Tibial nerve (tissue), 4 donors: ENCODE measurements around the gene GGT7. TPM values are rescaled to one million over a fixed set of nuclear protein-coding genes. Genes with fewer than 3 reads are reported as not detected.
"Not testable (repeated sequence)": the region's sequence is repeated elsewhere in the genome, so short reads cannot be mapped to it uniquely, and the experiment has no call there.

Experiments
- DNase-seq, 2 donors: peaks; one replicate each; pipeline ENCODE4 v3.0.0-alpha.2; 2019; ENCODE audit warnings: low spot score in 2 of 2
- H3K27ac ChIP-seq, 4 donors: fragments of 200-600 bp; sonication (generic) in 3 of 4; one replicate each; pipeline ENCODE4 v1.5.1; 2017 to 2019; ENCODE audit warnings: mild to moderate bottlenecking in 1 of 4
- H3K27me3 ChIP-seq, 2 donors: fragments of 200-600 bp; sonication (generic) in 1 of 2; one replicate each; pipeline versions ENCODE4 v1.5.1 to v1.6.0; 2017 to 2019
- H3K36me3 ChIP-seq, 3 donors: fragments of 200-600 bp; sonication (generic); one replicate each; pipeline ENCODE4 v1.5.1; 2018 to 2019
- H3K4me1 ChIP-seq, 4 donors: fragments of 200-600 bp; sonication (generic) in 3 of 4; one replicate each; pipeline ENCODE4 v1.5.1; 2017 to 2019
- H3K4me3 ChIP-seq, 4 donors: fragments of 200-600 bp; sonication (generic) in 3 of 4; one replicate each; pipeline ENCODE4 v1.5.1; 2017 to 2019; ENCODE audit warnings: mild to moderate bottlenecking in 1 of 4, moderate library complexity in 1 of 4
- H3K9me3 ChIP-seq, 4 donors: fragments of 200-600 bp; sonication (generic) in 3 of 4; one replicate each; pipeline ENCODE4 v1.5.1; 2017 to 2019
- EP300 ChIP-seq, 2 donors: sonication (generic); formaldehyde crosslinking; IDR thresholded peaks; one replicate each; pipeline ENCODE4 v1.6.1; 2017; ENCODE audit warnings: antibody characterized with exemption in 2 of 2, mild to moderate bottlenecking in 1 of 2
- POLR2A ChIP-seq, 2 donors: fragments of 450-650 bp; IDR thresholded peaks; one replicate each; pipeline ENCODE4 v1.6.1; 2017; ENCODE audit warnings: antibody characterized with exemption in 2 of 2, mild to moderate bottlenecking in 2 of 2, moderate library complexity in 2 of 2
- WGBS, 2 donors: methylation state at CpG; one replicate each; pipeline ENCODE4 v1.1.5; 2018; 5-methylcytosine and 5-hydroxymethylcytosine counted together
- total RNA-seq, 4 donors: library from RNA; depleted of rRNA; stranded (reverse); fragments of >200 nt; gene quantifications; one replicate each; pipeline ENCODE4 v1.1.0, GENCODE V29; 2016
- TF ChIP-seq, protein P1 (sequence below), 5 experiments: fragments of 200-600 bp in 3 of 5; fragments of 450-650 bp in 2 of 5; sonication (generic) in 3 of 5; IDR thresholded peaks; one replicate each; pipeline ENCODE4 v1.5.1; 2016 to 2019; ENCODE audit warnings: antibody characterized with exemption in 5 of 5, mild to moderate bottlenecking in 3 of 5, moderate library complexity in 2 of 5

Gene GGT7
- total RNA-seq, 4 donors from 2014 or later: 19.6 to 41.7 (median 28.4) TPM

DNA sequence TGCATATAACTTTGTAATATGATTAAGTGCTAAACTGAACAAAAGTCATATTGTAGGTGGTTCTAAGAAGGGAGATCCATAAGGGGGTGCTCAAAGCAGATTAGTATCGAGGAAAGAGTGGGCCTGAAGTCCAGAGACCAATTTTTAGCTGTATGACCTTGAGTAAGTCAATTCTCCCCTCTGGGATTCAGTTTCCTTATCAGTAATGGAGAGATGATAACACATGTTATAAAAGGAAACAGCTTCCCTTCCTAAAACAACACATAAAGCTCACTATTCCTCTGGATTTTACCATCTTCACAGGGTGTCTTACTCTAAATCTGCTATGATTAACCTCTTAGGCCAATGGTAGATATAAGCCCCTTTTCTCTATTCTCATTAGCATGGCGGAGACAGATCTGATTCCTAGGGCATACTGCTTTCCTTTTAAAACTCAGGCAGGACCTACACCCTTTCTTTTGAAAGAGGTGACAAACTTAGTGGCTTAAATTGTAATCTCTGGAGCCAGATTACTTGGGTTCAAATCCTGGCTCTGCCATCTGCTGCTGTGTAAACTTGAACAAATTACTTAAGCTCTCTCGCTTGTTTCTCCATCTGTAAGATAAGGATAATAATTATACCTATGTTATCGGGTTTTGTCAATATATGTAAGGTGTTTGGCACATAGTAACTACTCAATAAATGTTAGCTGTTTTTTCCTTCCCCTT, 43.2 kb upstream of the GGT7 start:
- H3K27ac ChIP-seq: no peak overlapping the region
- 86 to 89% methylated on average over 4 of the region's 4 CpGs for WGBS, 2 donors
- no peak overlapping the region for H3K4me3 ChIP-seq
- H3K4me1 ChIP-seq: peaks cover 0 to 2% (median 0%) of the 10 kb centered on the region in 4 donors
- DNase-seq: no peak
- TF ChIP-seq, protein P1, sequence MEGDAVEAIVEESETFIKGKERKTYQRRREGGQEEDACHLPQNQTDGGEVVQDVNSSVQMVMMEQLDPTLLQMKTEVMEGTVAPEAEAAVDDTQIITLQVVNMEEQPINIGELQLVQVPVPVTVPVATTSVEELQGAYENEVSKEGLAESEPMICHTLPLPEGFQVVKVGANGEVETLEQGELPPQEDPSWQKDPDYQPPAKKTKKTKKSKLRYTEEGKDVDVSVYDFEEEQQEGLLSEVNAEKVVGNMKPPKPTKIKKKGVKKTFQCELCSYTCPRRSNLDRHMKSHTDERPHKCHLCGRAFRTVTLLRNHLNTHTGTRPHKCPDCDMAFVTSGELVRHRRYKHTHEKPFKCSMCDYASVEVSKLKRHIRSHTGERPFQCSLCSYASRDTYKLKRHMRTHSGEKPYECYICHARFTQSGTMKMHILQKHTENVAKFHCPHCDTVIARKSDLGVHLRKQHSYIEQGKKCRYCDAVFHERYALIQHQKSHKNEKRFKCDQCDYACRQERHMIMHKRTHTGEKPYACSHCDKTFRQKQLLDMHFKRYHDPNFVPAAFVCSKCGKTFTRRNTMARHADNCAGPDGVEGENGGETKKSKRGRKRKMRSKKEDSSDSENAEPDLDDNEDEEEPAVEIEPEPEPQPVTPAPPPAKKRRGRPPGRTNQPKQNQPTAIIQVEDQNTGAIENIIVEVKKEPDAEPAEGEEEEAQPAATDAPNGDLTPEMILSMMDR (IDR thresholded peaks at IDR 0.05): no peak
- TF ChIP-seq EP300 (IDR thresholded peaks at IDR 0.05) (no peak), POLR2A (IDR thresholded peaks at IDR 0.05) (no peak)
- H3K36me3 ChIP-seq: peaks cover 0 to 25% (median 0%) of the 10 kb centered on the region in 3 donors
- no peaks in the 10 kb centered on the region for H3K9me3 ChIP-seq
- no peaks in the 10 kb centered on the region for H3K27me3 ChIP-seq

DNA sequence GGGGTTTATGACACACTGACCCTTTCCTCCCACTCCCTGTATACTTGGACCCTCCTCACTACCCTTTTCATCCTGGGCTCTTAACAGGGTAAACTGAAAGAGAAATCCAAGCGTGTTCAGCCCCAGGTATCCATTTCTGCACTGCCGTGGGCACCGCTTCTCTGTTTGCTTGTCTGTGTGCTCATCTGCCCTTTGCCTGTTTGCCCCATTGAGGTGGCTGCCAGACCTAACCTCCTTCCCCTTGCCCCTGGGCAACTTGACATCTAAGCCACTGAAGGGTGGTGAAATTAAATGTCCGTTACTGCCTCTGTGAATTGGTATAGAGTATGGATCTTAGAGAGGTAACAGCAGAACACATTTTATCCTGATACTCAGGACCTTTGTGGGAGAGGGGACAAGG, 42.5 kb upstream of the GGT7 start:
- WGBS, 2 donors: 85 to 96% methylated on average over 4 of the region's 4 CpGs
- H3K36me3 ChIP-seq: peaks cover 0 to 22% (median 0%) of the 10 kb centered on the region in 3 donors
- H3K27me3 ChIP-seq: no peaks in the 10 kb centered on the region
- DNase-seq: no peak
- H3K27ac ChIP-seq: no peak overlapping the region
- peaks cover 0 to under 1% (median 0%) of the 10 kb centered on the region in 4 donors for H3K4me1 ChIP-seq
- H3K9me3 ChIP-seq: no peaks in the 10 kb centered on the region
- TF ChIP-seq POLR2A (IDR thresholded peaks at IDR 0.05) (no peak), EP300 (IDR thresholded peaks at IDR 0.05) (no peak)
- TF ChIP-seq, protein P1 (IDR thresholded peaks at IDR 0.05): no peak
- no peak overlapping the region for H3K4me3 ChIP-seq

DNA sequence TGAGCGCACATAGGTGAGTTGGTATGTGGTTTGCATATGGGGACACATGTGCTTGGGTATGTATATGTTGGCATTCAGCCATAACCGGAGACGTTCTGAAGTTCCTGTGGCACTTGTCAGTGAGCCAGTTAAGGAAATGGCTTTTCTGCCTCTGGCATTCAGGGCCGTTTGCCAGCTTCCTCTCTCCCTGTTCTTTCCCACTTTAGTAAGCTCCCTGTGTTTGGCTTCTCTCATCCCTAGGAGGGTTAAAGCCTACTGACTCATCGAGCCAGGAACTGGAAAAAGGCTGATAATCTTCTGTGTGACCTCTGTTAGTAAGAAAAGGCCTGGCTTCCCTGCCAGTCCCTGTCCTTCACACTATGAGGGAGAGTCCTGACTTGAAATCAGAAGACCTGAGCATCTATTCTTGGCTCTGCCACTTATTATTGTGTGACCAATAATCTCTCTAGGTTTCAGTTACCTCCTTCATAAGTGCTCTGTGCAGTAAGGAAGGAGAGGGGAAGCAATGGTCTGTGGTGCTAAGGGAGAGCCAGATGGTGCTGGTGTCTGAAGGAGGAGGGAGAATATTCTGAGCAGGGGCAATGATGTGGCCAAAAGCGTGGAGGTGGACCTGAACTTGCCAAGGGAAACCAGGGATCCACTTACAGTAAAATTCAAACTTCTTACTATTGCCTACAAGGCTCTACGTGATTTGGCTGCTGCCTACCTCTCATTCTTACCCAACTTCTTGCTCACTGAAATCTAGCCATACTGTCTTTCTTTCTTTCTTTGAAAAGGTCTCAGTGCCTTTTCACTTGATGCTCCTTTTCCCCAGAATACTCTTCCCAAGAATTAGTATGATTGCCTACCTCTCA, 35.2 kb upstream of the GGT7 start:
- H3K4me1 ChIP-seq: peaks cover 3 to 34% (median 15%) of the 10 kb centered on the region in 4 donors
- no peak for TF ChIP-seq POLR2A (IDR thresholded peaks at IDR 0.05)
- TF ChIP-seq, protein P1 (IDR thresholded peaks at IDR 0.05): no peak
- no peak for TF ChIP-seq EP300 (IDR thresholded peaks at IDR 0.05)
- H3K27ac ChIP-seq: peak overlapping the region in 2 of 4 donors; percentile 80 to 84
- 34 to 35% methylated on average over 7 of the region's 7 CpGs for WGBS, 2 donors
- no peaks in the 10 kb centered on the region for H3K9me3 ChIP-seq
- no peaks in the 10 kb centered on the region for H3K36me3 ChIP-seq
- no peak overlapping the region for H3K4me3 ChIP-seq
- peak in 1 of 2 donors; percentile 47 for DNase-seq
- H3K27me3 ChIP-seq: no peaks in the 10 kb centered on the region

DNA sequence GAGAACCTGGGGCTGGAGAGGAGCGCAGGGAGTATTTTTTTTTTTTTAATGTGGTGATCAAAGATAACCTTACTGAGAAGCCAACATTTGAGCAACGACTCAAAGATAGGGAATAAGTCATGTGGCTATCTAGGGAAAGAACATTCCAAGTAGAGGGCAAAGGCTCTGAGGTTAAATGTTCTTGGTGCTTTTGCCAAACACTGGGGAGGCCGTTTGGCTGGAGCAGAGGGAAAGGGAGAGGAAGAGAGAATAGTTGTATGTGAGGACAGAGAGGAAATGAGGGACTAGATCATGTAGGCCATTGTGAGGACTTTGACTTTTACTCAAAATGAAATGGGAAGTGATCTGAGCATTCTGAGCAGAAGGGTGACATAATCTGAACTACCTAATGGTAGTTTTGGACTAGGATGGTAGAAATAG, 31.6 kb upstream of the GGT7 start:
- H3K4me1 ChIP-seq: peaks cover 3 to 34% (median 15%) of the 10 kb centered on the region in 4 donors
- peak in 1 of 2 donors; percentile 11 for DNase-seq
- WGBS, 2 donors: 33 to 40% methylated on average over 3 of the region's 3 CpGs
- no peak overlapping the region for H3K4me3 ChIP-seq
- no peaks in the 10 kb centered on the region for H3K9me3 ChIP-seq
- no peaks in the 10 kb centered on the region for H3K36me3 ChIP-seq
- H3K27me3 ChIP-seq: no peaks in the 10 kb centered on the region
- H3K27ac ChIP-seq: peak overlapping the region in 2 of 4 donors; percentile 56 to 57
- TF ChIP-seq EP300 (IDR thresholded peaks at IDR 0.05): peak; percentile 27 to 60
- TF ChIP-seq POLR2A (IDR thresholded peaks at IDR 0.05): no peak
- TF ChIP-seq, protein P1 (IDR thresholded peaks at IDR 0.05): no peak

DNA sequence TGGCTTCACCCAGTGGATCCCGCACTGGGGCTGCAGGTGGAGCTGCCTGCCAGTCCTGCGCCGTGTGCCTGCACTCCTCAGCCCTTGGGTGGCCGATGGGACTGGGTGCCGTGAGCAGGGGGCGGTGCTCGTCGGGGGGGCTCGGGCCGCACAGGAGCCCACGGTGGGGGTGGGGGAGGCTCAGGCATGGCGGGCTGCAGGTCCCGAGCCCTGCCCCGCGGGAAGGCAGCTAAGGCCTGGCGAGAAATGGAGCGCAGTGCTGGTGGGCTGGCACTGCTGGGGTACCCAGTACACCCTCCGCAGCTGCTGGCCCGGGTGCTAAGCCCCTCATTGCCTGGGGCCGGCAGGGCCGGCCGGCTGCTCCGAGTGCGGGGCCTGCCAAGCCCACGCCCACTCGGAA, 26.1 kb upstream of the GGT7 start:
- H3K4me3 ChIP-seq, H3K36me3 ChIP-seq, DNase-seq, H3K27me3 ChIP-seq, H3K9me3 ChIP-seq, H3K27ac ChIP-seq: not testable (repeated sequence)
- peaks cover 0 to 14% (median 0%) of the 10 kb centered on the region in 4 donors for H3K4me1 ChIP-seq
- 94 to 95% methylated on average over 13 to 15 of the region's 26 CpGs for WGBS, 2 donors

DNA sequence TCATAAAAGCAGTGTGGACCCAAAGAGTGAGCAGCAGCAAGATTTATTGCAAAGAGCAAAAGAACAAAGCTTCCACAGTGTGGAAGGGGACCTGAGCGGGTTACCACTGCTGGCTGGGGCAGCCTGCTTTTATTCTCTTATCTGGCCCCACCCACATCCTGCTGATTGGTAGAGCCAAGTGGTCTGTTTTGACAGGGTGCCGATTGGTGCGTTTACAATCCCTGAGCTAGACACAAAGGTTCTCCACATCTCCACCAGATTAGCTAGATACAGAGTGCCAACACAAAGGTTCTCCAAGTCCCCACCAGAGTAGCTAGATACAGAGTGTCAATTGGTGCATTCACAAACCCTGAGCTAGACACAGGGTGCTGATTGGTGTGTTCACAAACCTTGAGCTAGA, 25.5 kb upstream of the GGT7 start:
- 71 to 79% methylated on average over 3 of the region's 3 CpGs for WGBS, 2 donors

More for the DNA sequence above, 25.5 kb upstream of the GGT7 start:
- DNase-seq, H3K27ac ChIP-seq, H3K9me3 ChIP-seq, H3K4me1 ChIP-seq, H3K36me3 ChIP-seq, H3K27me3 ChIP-seq, H3K4me3 ChIP-seq: not testable (repeated sequence)
